ENCODE measurements around the gene LIMCH1.

- TF ChIP-seq CTCF (IDR thresholded peaks at IDR 0.05; ENCODE audit: low read depth, low read length) = no peak
- no peak for TF ChIP-seq EZH2phosphoT487 (IDR thresholded peaks at IDR 0.05; ENCODE audit: low read depth)
Measured at GRCh38 chr4:41746440-41747229, 208.7 kb downstream of the LIMCH1 start.
